HG02759 (cell line): ENCODE measurements around the gene CEP57.

Experiments used
- ATAC-seq: cut with Tn5 transposase; IDR thresholded peaks from one replicate; pipeline ENCODE4 v1.9.1; 2021; ENCODE audit warnings: mild to moderate bottlenecking, moderate library complexity; ENCODE audit not compliant: unreplicated experiment

The CEP57 gene

GRCh38 chr11:95790123-95790932 lies at the start of gene CEP57:
Gene CEP57, plus strand, starts transcription at chr11:95790498. Its CDS starts 201 bp downstream, at chr11:95790699.
- ATAC-seq, result peak; percentile 65

- no peak for ATAC-seq
Observed at GRCh38 chr11:95750101-95750500, 40.2 kb upstream of the CEP57 start.

DNA sequence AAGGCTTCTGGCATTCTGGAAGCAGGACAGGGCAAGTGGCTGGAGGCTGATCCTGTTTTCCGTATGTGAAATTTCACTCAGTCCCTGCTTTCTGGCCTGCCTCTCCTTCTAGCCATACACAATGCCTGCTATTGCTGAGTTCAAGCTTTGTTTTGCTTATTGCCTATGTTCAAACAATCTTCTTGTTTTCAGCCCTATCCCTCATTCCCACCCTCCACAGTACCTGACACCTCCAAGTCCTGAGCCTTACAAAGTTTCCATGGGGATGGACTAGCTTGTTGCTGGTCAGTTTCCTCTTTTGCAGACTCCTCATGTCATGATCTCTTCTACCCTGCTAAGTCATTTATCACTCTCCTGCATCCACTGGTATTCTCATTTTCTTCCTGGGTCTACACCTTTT lies 38.8 kb upstream of the CEP57 start:
- ATAC-seq, result no peak

- no peak for ATAC-seq
Observed at GRCh38 chr11:95760941-95761340, 29.4 kb upstream of the CEP57 start.

DNA sequence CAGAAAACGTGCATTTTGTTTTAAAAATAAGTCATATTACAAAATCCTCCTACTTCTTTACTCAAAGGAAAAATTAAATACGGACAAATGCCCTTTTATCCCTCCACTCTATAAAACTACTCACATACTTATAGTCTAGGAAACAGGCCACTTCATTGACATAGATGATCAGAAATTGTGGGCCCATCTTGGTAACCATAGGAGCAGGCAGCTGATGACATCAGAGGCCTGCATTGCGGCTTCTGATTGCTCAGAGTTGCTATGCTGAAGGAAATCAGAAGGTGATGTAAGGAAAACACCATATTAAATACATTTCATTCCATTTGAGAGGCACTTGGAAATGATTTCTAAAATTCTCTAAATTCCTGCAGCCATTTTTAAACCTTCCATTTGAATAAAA lies 27.8 kb upstream of the CEP57 start:
- no peak for ATAC-seq

- no peak for ATAC-seq
Observed at GRCh38 chr11:95764267-95764898, 25.9 kb upstream of the CEP57 start.

GRCh38 chr11:95766701-95767100 lies 23.6 kb upstream of the CEP57 start:
- ATAC-seq, result no peak

- ATAC-seq, result no peak
Observed at GRCh38 chr11:95767498-95767897, 22.8 kb upstream of the CEP57 start.

DNA sequence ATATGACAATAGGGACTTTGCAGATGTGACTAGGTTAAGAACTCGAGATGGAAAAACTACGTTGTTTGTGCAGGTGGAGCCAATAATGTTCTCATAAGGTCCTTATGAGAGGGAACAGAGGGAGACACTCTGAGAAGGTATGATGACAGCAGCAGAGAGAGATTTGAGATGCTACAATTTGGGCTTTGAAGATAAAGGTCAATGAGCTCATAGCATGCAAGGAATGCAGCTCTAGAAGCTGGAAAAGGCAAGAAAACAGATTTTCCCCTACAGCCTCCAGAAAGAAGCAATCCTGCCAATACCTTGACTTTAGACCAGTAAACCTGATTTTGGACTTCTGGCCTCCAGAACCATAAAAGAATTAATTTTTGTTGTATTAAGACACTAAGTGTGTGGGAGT lies 21.8 kb upstream of the CEP57 start:
- no peak for ATAC-seq

GRCh38 chr11:95776859-95777258 lies 13.4 kb upstream of the CEP57 start:
- no peak for ATAC-seq

- ATAC-seq, result peak; percentile 66
Observed at GRCh38 chr11:95778699-95779098, 11.6 kb upstream of the CEP57 start.

DNA sequence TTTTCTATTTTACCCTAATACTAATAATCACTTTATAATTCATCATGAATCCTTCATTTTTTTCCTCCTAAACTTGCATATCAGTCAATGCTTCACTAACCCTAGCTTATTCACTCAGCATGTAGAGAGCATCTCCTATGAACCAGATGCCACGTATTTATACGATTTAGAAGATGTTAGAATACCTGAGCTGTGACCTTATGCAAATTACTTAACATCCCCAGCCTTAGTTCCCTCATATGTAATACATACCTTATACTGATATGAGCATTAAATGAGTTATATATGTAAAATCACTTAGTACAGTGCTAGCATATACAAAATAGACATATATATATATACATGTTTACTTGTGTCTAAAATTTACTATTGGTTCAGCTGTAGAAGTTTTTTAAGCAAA lies 9.8 kb upstream of the CEP57 start:
- no peak for ATAC-seq

DNA sequence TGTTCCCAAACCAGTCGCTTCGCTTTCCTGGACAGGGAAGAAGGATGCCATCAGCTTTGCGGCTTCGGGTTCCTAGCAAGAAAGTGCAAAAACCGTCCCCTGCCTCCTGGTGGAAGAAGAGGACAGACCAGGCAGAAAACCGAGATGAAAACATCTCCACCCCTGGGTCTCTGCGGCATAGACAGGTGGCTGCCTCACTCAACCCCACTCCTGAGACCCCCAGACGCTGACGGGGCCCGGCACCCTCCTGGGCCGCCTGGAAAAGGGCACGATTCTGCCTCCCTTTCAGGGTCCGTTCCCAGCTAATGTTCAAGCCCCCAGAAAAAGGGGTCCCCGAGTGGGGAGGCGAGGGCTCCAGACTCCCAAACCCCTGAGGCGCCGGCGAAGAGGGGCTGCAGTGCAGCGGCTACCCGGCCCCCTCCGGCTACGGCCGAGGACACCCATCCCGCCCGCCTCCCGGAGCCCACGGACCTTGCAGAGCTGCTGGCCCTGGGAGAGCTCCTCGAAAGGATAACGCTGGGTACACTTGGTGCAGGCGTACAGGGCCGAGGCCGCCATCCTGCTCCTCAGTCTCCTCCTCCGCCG lies 1.3 kb upstream of the CEP57 start:
- no peak for ATAC-seq

DNA sequence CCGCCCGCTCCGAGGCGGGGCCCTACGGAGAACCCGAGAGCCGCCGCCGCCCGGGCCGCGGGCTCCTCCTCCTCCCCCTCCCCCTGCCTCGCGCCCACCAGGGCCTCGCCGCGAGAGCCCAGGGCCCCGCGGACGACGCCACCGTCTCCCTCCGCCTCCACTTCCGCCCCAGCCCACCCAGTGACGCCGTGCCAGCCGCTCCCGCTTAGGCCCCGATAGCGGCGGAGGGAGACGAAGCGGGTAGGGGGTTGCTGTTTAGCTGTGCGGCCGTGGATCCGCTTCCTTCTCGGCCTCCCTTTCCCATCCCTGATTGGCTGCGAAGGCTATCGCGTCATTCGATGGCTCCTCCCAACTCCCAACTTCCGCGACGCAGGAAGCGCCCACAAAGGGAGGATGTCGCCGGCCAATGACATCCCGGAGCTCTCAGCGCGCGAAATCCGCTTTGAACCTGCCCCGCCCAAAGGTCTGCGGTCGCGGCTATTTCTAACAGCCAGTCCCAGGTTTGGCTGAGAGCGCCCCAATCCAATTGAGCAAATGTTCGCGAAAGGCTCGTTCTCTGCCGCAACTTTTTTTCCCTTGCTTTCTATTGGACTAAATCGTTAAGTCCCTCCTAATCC lies 684 bp upstream of the CEP57 start, which contains the start of gene FAM76B:
Gene FAM76B, minus strand, starts transcription at position 277 of the 617 bp plus-strand sequence. CDS start 304 bp downstream, outside the sequence.
- peak; percentile 74 for ATAC-seq

- ATAC-seq, result no peak
Observed at GRCh38 chr11:95790933-95791708, 823 bp downstream of the CEP57 start.

GRCh38 chr11:95791709-95792033 lies 1.4 kb downstream of the CEP57 start:
- ATAC-seq, result no peak

DNA sequence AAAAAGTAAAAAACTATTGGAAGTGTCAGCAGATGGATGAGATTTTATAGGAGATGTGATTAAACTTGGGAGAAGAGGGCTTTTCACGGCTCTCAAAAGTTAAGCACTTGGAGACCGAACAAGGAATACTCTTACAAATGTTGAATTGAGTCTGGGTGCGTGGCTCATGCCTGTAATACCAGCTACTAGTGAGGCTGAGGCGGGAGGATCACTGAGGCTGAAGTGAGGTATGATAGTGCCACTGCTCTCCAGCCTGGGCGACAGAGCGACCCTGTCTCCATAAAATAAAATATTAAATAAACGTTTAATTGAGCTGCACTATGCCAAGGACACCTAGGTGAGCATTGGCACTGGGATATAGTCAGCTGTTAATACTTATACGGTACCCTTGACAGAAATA lies 1.9 kb downstream of the CEP57 start:
- no peak for ATAC-seq

- ATAC-seq, result no peak
Observed at GRCh38 chr11:95792700-95793099, 2.4 kb downstream of the CEP57 start.

DNA sequence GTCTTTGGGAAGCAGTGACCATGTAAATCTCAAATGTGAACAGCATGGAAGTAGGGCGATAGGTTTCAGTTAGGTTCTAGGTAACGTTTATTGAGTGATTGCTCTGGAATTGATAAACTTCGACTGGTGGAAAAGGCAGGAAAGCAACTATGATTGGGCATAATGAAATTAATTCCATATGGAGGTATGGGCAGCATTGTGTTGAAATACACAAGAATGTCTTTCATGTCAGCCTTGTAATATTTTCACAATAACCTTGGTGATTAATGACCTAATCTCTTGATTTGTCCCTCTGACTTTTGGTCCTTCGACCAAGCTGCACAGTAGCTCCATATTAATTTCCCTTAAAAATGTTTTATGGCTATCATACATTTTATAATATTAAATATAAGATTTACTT lies 2.8 kb downstream of the CEP57 start:
- ATAC-seq, result no peak

- ATAC-seq, result no peak
Observed at GRCh38 chr11:95794086-95794485, 3.8 kb downstream of the CEP57 start.
